ENCODE measurements around the gene NOS1AP.

DNA sequence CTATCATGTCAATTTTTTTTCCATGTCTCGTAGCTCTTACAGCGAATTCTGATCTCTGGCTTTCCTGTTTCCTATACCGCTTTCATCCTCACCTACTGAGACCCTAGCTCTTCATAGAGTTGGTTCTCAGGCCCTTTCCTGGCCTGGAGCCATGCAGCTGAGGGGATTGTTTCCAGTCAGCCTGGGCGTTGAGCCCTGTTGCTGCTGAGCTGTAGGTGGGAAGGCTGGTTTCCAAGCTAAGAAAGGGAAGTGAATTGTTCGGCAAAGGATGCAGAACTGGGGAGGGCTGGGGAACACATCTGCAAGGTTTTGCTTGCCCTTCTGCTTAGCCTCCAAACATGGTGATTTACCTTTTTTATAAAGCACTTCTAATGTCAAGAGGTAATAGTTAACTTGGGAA is 265.6 kb downstream of the NOS1AP start:
- no peak for TF ChIP-seq GATA2 (IDR thresholded peaks at IDR 0.05; ENCODE audit: low read depth, low read length)
- no peak for TF ChIP-seq GATA3 (IDR thresholded peaks at IDR 0.05; ENCODE audit: low read depth, low read length)
